Skin epidermis (tissue), 12 donors: ENCODE results near the gene OPA1.

Source experiments
- H3K27ac ChIP-seq, 21 experiments: fragments of 200-600 bp; sonication (generic) in 11 of 21; one replicate each; pipeline ENCODE4 v1.5.0; 2020; ENCODE audit warnings: mild to moderate bottlenecking in 3 of 21, inconsistent platforms in 2 of 21, moderate library complexity in 2 of 21
- H3K4me3 ChIP-seq, 7 experiments: fragments of 200-600 bp; sonication (generic) in 2 of 7; one replicate each; pipeline ENCODE4 v1.5.0; 2020; ENCODE audit warnings: inconsistent platforms in 2 of 7, mild to moderate bottlenecking in 2 of 7, moderate library complexity in 1 of 7

The OPA1 gene

DNA sequence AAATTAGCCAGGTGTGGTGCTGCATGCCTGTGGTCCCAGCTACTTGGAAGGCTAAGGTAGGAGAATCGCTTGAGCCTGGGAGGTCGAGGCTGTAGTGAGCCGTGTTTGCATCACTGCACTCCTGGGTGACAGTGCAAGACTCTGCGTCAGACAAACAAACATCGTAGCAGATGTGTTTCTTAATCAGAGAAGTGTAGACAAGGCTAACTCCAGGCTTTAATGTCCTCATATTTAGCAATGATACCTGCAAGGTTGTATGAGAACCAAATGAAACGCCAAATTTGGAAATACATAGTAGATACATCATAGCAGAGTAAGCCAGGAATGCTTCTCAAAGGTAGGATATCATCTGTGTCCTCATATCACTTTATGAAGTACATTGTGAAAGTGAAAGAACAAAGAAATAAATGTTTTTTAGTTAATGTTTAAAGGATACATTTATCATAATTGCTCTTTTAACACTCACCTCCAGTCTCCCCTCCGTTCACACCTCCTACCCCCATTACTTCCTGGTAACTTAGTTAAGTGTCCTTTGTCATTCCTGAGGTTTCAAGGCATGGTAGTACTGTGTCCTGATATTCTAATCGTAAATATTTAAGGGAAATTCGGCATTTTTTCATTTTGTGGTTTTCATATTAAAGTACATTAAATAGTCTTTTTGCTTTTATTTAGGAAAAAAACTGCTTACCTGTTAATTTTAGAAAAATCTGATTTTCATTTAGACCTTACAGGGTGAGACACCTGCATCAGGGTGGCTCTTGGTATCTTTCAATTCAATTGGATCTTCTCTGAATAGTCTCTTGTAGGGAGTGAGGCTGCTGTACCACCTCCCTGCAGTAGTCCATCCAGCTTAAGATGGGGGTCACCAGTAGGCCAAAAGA lies 96.1 kb downstream of the OPA1 start:
- H3K27ac ChIP-seq = no peak overlapping the region
- H3K4me3 ChIP-seq = no peak overlapping the region

DNA sequence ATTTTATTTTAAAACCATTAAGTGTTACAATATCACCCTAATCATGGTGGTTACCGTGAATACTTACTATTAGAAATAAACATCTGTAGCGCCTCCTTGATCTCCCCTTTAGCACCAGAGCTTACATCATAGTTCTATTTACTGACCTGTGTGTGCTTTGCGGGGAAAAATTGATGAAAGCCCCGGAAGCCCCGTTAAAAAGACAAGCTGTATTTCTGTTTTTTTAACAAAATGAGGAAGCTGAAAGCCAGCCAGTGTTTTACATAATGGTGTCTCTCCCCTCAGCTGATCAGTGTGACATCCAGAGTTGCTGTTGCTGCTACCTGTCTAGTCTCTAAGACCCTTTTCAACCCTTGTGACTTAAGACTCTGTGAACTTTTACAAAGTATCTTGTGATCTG lies 100.8 kb downstream of the OPA1 start:
- Histone ChIP-seq H3K27ac (no peak overlapping the region), H3K4me3 (no peak overlapping the region)

DNA sequence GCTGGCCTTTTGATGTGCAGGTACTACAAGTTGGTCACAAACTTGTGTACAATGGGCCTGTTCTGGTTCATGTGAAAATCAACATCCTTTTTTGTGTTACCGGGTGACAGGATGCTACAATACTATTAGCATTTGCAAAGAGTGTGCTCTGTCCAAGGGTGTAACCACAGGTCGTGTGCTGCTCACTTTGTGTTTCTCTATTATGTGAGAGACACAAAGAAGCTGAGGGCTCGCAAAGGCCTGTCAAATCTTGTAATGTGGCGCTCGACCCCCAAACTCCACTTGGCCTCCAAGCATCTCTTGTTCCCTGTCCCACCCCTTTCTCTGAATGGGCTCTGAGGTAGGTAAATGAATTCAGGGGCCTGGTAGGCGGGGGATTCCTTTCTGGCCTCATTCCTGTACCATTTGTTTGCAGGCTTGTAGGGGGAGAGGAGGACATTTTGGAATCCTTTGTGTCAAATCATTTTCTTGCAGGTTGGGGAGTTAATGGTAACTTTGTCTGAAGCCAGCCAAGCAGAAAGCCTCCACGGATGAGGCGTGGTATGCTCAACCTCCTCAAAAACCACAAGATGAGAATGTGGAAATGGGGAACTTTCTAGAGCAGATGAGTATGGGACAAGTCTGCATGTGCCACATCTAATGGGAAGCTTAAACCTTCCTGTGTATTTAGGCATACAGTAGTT lies 109.1 kb downstream of the OPA1 start:
- Histone ChIP-seq H3K27ac (no peak overlapping the region), H3K4me3 (no peak overlapping the region)

DNA sequence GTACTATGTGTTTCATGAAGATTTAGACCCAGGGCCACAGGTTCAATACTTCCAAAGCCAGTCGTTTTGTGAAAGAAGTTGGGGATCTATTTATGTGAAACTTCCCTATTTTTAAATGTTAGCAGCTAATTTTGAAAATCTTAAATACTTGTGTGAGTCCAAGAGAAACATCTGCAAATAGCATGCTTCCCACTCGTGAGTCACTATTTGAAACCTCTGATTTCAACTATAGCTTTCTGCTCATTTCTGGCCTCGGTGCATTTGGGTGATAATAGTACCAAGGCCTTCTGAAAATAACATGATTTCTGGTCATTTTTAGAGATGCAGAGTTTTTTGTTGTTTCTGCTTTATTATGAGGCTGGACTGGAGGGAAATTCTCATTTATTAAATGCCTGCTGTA lies 110.0 kb downstream of the OPA1 start:
- no peak overlapping the region for H3K27ac ChIP-seq

GRCh38 chr3:193704431-193704830 lies 111.4 kb downstream of the OPA1 start:
- H3K4me3 ChIP-seq = no peak overlapping the region
- H3K27ac ChIP-seq = no peak overlapping the region

More for the DNA sequence above, 110.0 kb downstream of the OPA1 start:
- H3K4me3 ChIP-seq = no peak overlapping the region

DNA sequence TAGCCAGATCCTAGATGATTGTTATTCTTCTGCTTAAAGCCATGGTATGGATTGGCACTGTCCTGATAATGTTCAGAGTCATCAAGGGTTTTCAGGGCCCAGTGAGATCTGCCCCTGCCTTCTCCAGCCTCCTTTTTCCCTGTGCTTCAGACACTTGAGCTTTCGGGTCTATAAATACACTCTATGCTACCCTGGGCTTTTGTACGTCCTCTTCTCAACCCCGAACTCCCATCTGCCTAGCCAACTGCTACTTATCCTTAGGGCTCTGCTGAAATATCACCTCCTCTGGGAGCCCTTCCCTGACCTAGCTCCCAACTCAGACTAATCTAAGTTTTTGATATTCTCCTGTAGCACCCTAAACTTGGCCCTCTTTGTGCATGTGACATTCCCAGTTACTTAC lies 115.3 kb downstream of the OPA1 start:
- Histone ChIP-seq H3K27ac (no peak overlapping the region), H3K4me3 (no peak overlapping the region)

- no peak overlapping the region for H3K4me3 ChIP-seq
- H3K27ac ChIP-seq = peak overlapping the region in 1 of 21 experiments; percentile 35
Observed at GRCh38 chr3:193710286-193711165, 117.5 kb downstream of the OPA1 start.

GRCh38 chr3:193711166-193711485 lies 118.1 kb downstream of the OPA1 start:
- peak overlapping the region in 1 of 21 experiments; percentile 61 for H3K27ac ChIP-seq

DNA sequence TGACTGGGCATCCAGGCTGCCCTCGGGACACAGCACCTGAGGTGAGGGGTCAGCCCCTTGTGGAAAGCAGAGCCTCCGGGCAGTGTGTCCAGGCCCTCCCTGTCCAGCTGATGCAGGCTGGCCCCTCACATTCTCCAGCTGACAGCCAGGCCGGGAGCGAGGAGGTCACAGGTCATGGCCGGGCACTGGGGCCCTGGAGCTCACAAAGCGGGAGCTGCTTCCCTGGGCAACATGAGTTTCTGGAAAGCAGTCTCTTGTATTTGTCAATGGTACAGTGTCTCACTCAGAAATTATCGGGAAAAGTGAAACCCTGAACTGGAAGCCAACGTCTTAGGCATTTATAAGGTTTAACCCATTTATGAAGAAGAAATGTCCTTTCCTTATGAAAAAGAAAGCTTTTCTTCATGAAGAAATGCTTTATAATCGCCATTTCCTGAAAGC lies 118.5 kb downstream of the OPA1 start:
- Histone ChIP-seq H3K27ac (peak overlapping the region in 1 of 21 experiments; percentile 61), H3K4me3 (no peak overlapping the region)

More at GRCh38 chr3:193711166-193711485, 118.1 kb downstream of the OPA1 start:
- no peak overlapping the region for H3K4me3 ChIP-seq

DNA sequence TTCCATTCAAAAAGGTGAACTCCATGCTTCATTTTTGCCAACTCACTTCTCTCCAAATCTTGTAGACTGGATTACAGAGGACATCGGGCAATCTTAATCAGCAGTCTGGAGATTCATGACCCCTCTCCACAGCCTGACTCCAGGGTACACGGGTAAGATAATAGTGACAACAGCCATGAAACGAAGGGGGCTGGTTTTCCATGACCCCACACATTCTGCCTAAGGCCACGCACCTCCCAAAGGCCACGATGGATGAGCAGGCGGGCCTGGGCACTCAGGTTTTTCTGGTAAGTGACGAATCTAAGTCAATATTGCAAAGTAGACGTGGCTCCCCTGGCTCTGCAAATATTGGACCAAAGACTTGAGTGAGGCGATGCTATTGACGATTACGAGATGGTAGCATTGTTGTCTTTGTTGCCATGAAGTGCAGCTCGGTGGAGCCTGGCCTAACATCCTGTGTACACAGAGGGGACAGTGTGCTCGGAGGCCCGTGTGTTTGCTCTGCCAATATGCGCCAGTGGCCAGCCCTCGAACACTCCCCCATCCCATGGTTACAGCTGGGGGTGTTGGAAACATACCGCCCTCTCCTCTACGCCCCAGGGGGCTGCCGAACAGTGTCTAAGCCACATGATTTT lies 119.1 kb downstream of the OPA1 start:
- Histone ChIP-seq H3K27ac (peak overlapping the region in 2 of 21 experiments; percentile 34 to 61), H3K4me3 (no peak overlapping the region)

GRCh38 chr3:193712938-193713337 lies 119.9 kb downstream of the OPA1 start:
- Histone ChIP-seq H3K4me3 (no peak overlapping the region), H3K27ac (no peak overlapping the region)

GRCh38 chr3:193714523-193715137 lies 121.6 kb downstream of the OPA1 start:
- Histone ChIP-seq H3K4me3 (no peak overlapping the region), H3K27ac (no peak overlapping the region)

- Histone ChIP-seq H3K27ac (no peak overlapping the region), H3K4me3 (no peak overlapping the region)
Observed at GRCh38 chr3:193716150-193716549, 123.1 kb downstream of the OPA1 start.

DNA sequence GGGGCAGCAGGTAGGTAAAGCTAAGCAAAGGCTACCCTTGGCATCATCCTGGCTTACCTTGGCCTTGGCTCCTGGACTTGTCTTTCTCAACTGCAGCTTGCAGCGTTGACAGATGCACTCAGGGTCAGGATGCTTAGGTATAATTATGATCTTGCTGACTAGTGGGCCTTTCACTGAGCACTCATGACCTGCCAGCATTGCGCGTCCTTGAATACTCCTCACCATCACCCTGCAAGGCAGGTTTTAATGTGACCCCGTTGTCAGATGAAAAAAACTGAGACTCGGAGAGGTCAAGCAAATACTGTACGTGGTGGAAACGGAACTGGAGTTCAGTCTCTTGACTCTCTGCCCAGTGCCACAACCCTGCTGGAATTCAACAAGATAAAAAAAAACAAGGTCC lies 126.7 kb downstream of the OPA1 start:
- Histone ChIP-seq H3K27ac (no peak overlapping the region), H3K4me3 (no peak overlapping the region)

GRCh38 chr3:193720169-193720568 lies 127.2 kb downstream of the OPA1 start:
- no peak overlapping the region for H3K27ac ChIP-seq

GRCh38 chr3:193722566-193722965 lies 129.6 kb downstream of the OPA1 start:
- no peak overlapping the region for H3K4me3 ChIP-seq
- H3K27ac ChIP-seq = no peak overlapping the region

More at GRCh38 chr3:193720169-193720568, 127.2 kb downstream of the OPA1 start:
- H3K4me3 ChIP-seq = no peak overlapping the region

DNA sequence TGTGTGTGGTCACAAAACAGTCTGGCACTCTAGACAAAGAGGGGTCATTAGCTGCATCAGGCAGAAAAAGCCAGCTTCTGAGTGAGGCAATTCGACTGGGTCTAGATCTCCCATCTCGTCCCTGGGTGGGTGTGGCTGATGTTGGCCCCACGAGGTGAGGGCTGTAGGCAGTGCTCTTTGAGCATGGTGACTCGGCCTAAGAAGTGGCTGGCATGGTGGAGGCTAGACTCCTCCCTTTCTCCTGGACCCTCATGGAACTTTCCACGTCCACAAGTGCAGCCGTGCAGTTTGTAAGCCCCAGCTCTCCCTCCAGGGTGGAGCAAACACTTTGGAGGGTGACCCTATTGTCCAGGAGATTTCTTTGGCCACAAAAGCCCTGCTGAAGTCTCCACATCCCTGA lies 134.1 kb downstream of the OPA1 start:
- no peak overlapping the region for H3K27ac ChIP-seq
- no peak overlapping the region for H3K4me3 ChIP-seq

- Histone ChIP-seq H3K27ac (no peak overlapping the region), H3K4me3 (no peak overlapping the region)
Observed at GRCh38 chr3:193728429-193729087, 135.6 kb downstream of the OPA1 start.

DNA sequence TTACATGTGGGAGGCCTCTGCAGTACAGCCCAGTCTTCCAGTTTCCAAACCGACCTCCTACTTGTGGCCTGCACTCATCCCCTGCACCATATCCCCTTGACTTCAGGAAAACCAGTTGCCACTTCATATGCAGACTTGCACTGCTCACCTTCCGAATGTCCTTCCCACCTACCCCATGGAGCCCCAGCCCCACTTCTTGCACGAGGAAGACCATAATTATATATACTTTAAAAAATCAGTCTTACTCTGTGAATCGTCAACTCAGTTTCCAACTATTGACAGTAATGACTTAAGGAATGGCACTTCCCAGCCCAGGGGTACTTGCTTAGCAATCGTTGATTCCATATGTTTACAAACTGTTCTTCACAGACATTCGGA lies 136.1 kb downstream of the OPA1 start:
- no peak overlapping the region for H3K27ac ChIP-seq

More for the DNA sequence above, 136.1 kb downstream of the OPA1 start:
- no peak overlapping the region for H3K4me3 ChIP-seq
